Measurements from ENCODE around the gene ENAH. TPM values are rescaled to one million over a fixed set of nuclear protein-coding genes. Genes with fewer than 3 reads are reported as not detected.

Gene ENAH
- total and polyA plus RNA-seq, 9 of the 15 experiments (the other 6 are each of a cell fraction or from before 2014, with no cell fraction given), result 0.03 to 1.2 (median 0.15) TPM

GRCh38 chr1:225466848-225467192 lies 186.1 kb downstream of the ENAH start (continued):
- TF ChIP-seq NR0B1 (IDR thresholded peaks at IDR 0.05; ENCODE audit: partially characterized antibody) (no peak), DACH1 (IDR thresholded peaks at IDR 0.05; ENCODE audit: partially characterized antibody) (no peak), TRIM28 (IDR thresholded peaks at IDR 0.05) (no peak), FOXJ3 (CRISPR knock-in tag; IDR thresholded peaks at IDR 0.05) (no peak), C11orf30 (IDR thresholded peaks at IDR 0.05; ENCODE audit: low read depth) (no peak), PML (IDR thresholded peaks at IDR 0.05; ENCODE audit: low read length) (no peak), TFAM (CRISPR knock-in tag; conservative IDR thresholded peaks at IDR 0.05) (no peak), RB1 (IDR thresholded peaks at IDR 0.05; ENCODE audit: low read depth) (no peak), MCM3 (IDR thresholded peaks at IDR 0.05) (no peak), MTF1 (CRISPR knock-in tag; IDR thresholded peaks at IDR 0.05; ENCODE audit: borderline replicate concordance) (no peak), CC2D1A (IDR thresholded peaks at IDR 0.05) (no peak), ATF6 (CRISPR knock-in tag; IDR thresholded peaks at IDR 0.05) (no peak), ZNF583 (CRISPR knock-in tag; IDR thresholded peaks at IDR 0.05) (peak; percentile 95), KLF1 (tag; IDR thresholded peaks at IDR 0.05) (peak; percentile 52; the same call in 1 of the 2 replicates), SMARCA5 (IDR thresholded peaks at IDR 0.05) (no peak), YY1 (IDR thresholded peaks at IDR 0.05; ENCODE audit: borderline replicate concordance in 1 of 3, control insufficient read depth in 1 of 3, extremely low read depth in 1 of 3, insufficient read depth in 3 of 3, insufficient read length in 1 of 3, insufficient replicate concordance in 2 of 3, low read depth in 1 of 3, low read length in 2 of 3) (no peak), TFAP4 (CRISPR knock-in tag; IDR thresholded peaks at IDR 0.05; ENCODE audit: borderline replicate concordance) (no peak), PKNOX1 (IDR thresholded peaks at IDR 0.05) (no peak), NFIC (IDR thresholded peaks at IDR 0.05) (no peak), BACH1 (tag; IDR thresholded peaks at IDR 0.05) (peak; percentile 83; the same call in 1 of the 2 replicates), MCM2 (IDR thresholded peaks at IDR 0.05; ENCODE audit: low read depth) (no peak), SMARCC2 (IDR thresholded peaks at IDR 0.05; ENCODE audit: low read depth) (no peak), ATF1 (CRISPR knock-in tag; IDR thresholded peaks at IDR 0.05) (no peak), ATF1 (tag; IDR thresholded peaks at IDR 0.05) (no peak; the same call in 1 of the 2 replicates), RBM25 (IDR thresholded peaks at IDR 0.05; ENCODE audit: low read depth, low read length, severe bottlenecking) (no peak)
- TF ChIP-seq, protein P1, sequence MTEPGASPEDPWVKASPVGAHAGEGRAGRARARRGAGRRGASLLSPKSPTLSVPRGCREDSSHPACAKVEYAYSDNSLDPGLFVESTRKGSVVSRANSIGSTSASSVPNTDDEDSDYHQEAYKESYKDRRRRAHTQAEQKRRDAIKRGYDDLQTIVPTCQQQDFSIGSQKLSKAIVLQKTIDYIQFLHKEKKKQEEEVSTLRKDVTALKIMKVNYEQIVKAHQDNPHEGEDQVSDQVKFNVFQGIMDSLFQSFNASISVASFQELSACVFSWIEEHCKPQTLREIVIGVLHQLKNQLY (CRISPR knock-in tag; conservative IDR thresholded peaks at IDR 0.05), result no peak
